Measurements from ENCODE around the gene KLHDC9. TPM values are rescaled to one million over a fixed set of nuclear protein-coding genes. Genes with fewer than 3 reads are reported as not detected.

Gene KLHDC9
- polyA plus RNA-seq, 1 donor from 2014 or later: 5.0 TPM

Other genes with a start within 250 kb of the KLHDC9 start
- 1.6 TPM for gene CD244, start 235.5 kb upstream of the KLHDC9 start, polyA plus RNA-seq
- not detected for gene ITLN1, start 213.2 kb upstream of the KLHDC9 start, polyA plus RNA-seq
- not detected for gene ITLN2, start 143.6 kb upstream of the KLHDC9 start, polyA plus RNA-seq
- 4.8 TPM for gene F11R, start 77.2 kb upstream of the KLHDC9 start, polyA plus RNA-seq
- gene TSTD1, start 59.4 kb upstream of the KLHDC9 start, polyA plus RNA-seq: 349 TPM
- gene USF1, start 52.4 kb upstream of the KLHDC9 start, polyA plus RNA-seq: 13.5 TPM
- 138 TPM for gene ARHGAP30, start 28.5 kb upstream of the KLHDC9 start, polyA plus RNA-seq
- not detected for gene NECTIN4, start 8.8 kb upstream of the KLHDC9 start, polyA plus RNA-seq
- 95.2 TPM for gene PFDN2, start 19.7 kb downstream of the KLHDC9 start, polyA plus RNA-seq
- 19.7 TPM for gene NIT1, start 19.7 kb downstream of the KLHDC9 start, polyA plus RNA-seq
- 39.1 TPM for gene DEDD, start 34.3 kb downstream of the KLHDC9 start, polyA plus RNA-seq
- gene UFC1, start 55.6 kb downstream of the KLHDC9 start, polyA plus RNA-seq: 122 TPM
- gene USP21, start 61.1 kb downstream of the KLHDC9 start, polyA plus RNA-seq: 30.1 TPM
- 13.4 TPM for gene PPOX, start 68.1 kb downstream of the KLHDC9 start, polyA plus RNA-seq
- gene B4GALT3, start 79.1 kb downstream of the KLHDC9 start, polyA plus RNA-seq: 44.2 TPM
- gene ADAMTS4, start 100.7 kb downstream of the KLHDC9 start, polyA plus RNA-seq: not detected
- gene NDUFS2, start 104.0 kb downstream of the KLHDC9 start, polyA plus RNA-seq: 71.3 TPM
- gene FCER1G, start 116.9 kb downstream of the KLHDC9 start, polyA plus RNA-seq: 6.6 TPM
- gene APOA2, start 125.3 kb downstream of the KLHDC9 start, polyA plus RNA-seq: not detected
- 3.8 TPM for gene TOMM40L, start 127.7 kb downstream of the KLHDC9 start, polyA plus RNA-seq
- gene NR1I3, start 139.8 kb downstream of the KLHDC9 start, polyA plus RNA-seq: not detected
- not detected for gene PCP4L1, start 160.4 kb downstream of the KLHDC9 start, polyA plus RNA-seq
- gene MPZ, start 211.6 kb downstream of the KLHDC9 start, polyA plus RNA-seq: not detected
- gene SDHC, start 216.0 kb downstream of the KLHDC9 start, polyA plus RNA-seq: 173 TPM